SK-N-SH (cell line): ENCODE data around the gene CUBN.

Experiments
- CHD2 ChIP-seq: fragments of 150-350 bp; IDR thresholded peaks from 2 replicates; pipeline ENCODE4 v1.6.1; 2018; ENCODE audit warnings: low read length; ENCODE audit not compliant: partially characterized antibody
- GABPA ChIP-seq: IDR thresholded peaks from 2 replicates; pipeline ENCODE4 v1.4.0; 2012; ENCODE audit warnings: low read depth, mild to moderate bottlenecking
- MXI1 ChIP-seq: IDR thresholded peaks from 2 replicates; pipeline ENCODE4 v1.6.1; 2012; ENCODE audit warnings: mild to moderate bottlenecking, low read depth, low read length, improper control_type of control experiment
- NFIC ChIP-seq: IDR thresholded peaks from 2 replicates; pipeline ENCODE4 v1.4.0; 2012; ENCODE audit warnings: borderline replicate concordance
- POLR2AphosphoS5 ChIP-seq: IDR thresholded peaks from 2 replicates; pipeline ENCODE4 v1.6.1; 2012; ENCODE audit warnings: low read depth, low read length
- RAD21 ChIP-seq: IDR thresholded peaks from 2 replicates; pipeline ENCODE4 v1.6.1; 2012; ENCODE audit warnings: mild to moderate bottlenecking, low read length
- RCOR1 ChIP-seq: fragments of 150-350 bp; IDR thresholded peaks from 2 replicates; pipeline ENCODE4 v1.6.1; 2017; ENCODE audit warnings: antibody characterized with exemption, low read length
- TAF1 ChIP-seq: IDR thresholded peaks from 2 replicates; pipeline ENCODE4 v1.6.1; 2012; ENCODE audit warnings: low read depth, mild to moderate bottlenecking, low read length, moderate library complexity, borderline replicate concordance
- TF ChIP-seq, protein P1 (sequence below): fragments of 200-600 bp; sonication (generic); IDR thresholded peaks from 2 replicates; pipeline ENCODE4 v1.6.1; 2017; ENCODE audit warnings: antibody characterized with exemption, mild to moderate bottlenecking, moderate library complexity
- TF ChIP-seq, protein P2 (sequence below): IDR thresholded peaks from 2 replicates; pipeline ENCODE4 v1.6.1; 2012; ENCODE audit warnings: mild to moderate bottlenecking, low read depth, low read length, moderate library complexity

DNA sequence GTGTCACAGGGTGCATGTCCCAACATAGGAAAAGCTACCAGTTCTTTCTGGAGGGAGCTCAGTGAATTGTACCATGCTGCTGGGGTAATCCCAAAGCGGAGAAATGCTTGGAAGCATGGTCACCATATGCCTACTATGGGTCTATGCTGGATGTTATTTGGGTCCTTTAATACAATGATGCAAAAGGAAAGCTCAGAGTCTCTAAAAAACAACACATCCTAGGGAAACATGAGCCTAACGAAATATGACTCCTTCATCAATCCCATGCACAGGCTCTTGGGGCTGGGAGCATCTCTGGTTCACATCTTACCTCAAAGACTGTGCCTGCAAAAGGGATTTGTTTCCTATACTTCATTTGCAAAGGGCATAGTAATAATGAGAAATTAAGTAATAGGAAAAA, 65.2 kb downstream of the CUBN start:
- TF ChIP-seq GABPA, result no peak
- TF ChIP-seq, protein P1, sequence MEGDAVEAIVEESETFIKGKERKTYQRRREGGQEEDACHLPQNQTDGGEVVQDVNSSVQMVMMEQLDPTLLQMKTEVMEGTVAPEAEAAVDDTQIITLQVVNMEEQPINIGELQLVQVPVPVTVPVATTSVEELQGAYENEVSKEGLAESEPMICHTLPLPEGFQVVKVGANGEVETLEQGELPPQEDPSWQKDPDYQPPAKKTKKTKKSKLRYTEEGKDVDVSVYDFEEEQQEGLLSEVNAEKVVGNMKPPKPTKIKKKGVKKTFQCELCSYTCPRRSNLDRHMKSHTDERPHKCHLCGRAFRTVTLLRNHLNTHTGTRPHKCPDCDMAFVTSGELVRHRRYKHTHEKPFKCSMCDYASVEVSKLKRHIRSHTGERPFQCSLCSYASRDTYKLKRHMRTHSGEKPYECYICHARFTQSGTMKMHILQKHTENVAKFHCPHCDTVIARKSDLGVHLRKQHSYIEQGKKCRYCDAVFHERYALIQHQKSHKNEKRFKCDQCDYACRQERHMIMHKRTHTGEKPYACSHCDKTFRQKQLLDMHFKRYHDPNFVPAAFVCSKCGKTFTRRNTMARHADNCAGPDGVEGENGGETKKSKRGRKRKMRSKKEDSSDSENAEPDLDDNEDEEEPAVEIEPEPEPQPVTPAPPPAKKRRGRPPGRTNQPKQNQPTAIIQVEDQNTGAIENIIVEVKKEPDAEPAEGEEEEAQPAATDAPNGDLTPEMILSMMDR, result no peak
- TF ChIP-seq RCOR1, result no peak
- TF ChIP-seq, protein P2, sequence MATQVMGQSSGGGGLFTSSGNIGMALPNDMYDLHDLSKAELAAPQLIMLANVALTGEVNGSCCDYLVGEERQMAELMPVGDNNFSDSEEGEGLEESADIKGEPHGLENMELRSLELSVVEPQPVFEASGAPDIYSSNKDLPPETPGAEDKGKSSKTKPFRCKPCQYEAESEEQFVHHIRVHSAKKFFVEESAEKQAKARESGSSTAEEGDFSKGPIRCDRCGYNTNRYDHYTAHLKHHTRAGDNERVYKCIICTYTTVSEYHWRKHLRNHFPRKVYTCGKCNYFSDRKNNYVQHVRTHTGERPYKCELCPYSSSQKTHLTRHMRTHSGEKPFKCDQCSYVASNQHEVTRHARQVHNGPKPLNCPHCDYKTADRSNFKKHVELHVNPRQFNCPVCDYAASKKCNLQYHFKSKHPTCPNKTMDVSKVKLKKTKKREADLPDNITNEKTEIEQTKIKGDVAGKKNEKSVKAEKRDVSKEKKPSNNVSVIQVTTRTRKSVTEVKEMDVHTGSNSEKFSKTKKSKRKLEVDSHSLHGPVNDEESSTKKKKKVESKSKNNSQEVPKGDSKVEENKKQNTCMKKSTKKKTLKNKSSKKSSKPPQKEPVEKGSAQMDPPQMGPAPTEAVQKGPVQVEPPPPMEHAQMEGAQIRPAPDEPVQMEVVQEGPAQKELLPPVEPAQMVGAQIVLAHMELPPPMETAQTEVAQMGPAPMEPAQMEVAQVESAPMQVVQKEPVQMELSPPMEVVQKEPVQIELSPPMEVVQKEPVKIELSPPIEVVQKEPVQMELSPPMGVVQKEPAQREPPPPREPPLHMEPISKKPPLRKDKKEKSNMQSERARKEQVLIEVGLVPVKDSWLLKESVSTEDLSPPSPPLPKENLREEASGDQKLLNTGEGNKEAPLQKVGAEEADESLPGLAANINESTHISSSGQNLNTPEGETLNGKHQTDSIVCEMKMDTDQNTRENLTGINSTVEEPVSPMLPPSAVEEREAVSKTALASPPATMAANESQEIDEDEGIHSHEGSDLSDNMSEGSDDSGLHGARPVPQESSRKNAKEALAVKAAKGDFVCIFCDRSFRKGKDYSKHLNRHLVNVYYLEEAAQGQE, result no peak
- no peak for TF ChIP-seq RAD21
- TF ChIP-seq POLR2AphosphoS5, result no peak
- no peak for TF ChIP-seq CHD2
- TF ChIP-seq NFIC, result no peak
- TF ChIP-seq MXI1, result no peak
- no peak for TF ChIP-seq TAF1
